ENCODE results near the gene SRBD1. TPM values are rescaled to one million over a fixed set of nuclear protein-coding genes. Genes with fewer than 3 reads are reported as not detected.

SRBD1 gene
- polyA plus RNA-seq, 1 experiment, result 2.7 TPM

GRCh38 chr2:45370369-45370768 lies 240.7 kb downstream of the SRBD1 start:
- Histone ChIP-seq H3K4me3 (ENCODE audit: low read depth, low read length) (no peak overlapping the region), H3K27me3 (ENCODE audit: control insufficient read depth, insufficient read depth, low read length) (no peaks in the 10 kb centered on the region), H3K36me3 (ENCODE audit: control insufficient read depth, insufficient read depth, low read length) (no peaks in the 10 kb centered on the region)
- DNase-seq (ENCODE audit: low read depth), result no peak
- TF ChIP-seq CTCF (IDR thresholded peaks at IDR 0.05; ENCODE audit: insufficient read depth, low read depth, low read length), result no peak
- POLR2A ChIA-PET, result interaction anchor here (0.6 kb wide), 1 partner anchor 136 kb away, joined by 3 read pairs; no protein-coding TSS in a partner anchor
- CTCF ChIA-PET, result interaction anchor here (0.9 kb wide), 1 partner anchor 389 kb away, joined by 3 read pairs; no protein-coding TSS in a partner anchor

- H3K36me3 ChIP-seq (ENCODE audit: control insufficient read depth, insufficient read depth, low read length), result no peaks in the 10 kb centered on the region
- H3K4me3 ChIP-seq (ENCODE audit: low read depth, low read length), result no peak overlapping the region
- H3K27me3 ChIP-seq (ENCODE audit: control insufficient read depth, insufficient read depth, low read length), result no peaks in the 10 kb centered on the region
- POLR2A ChIA-PET, result no interaction called here
- CTCF ChIA-PET, result no interaction called here
- no peak for DNase-seq (ENCODE audit: low read depth)
- TF ChIP-seq CTCF (IDR thresholded peaks at IDR 0.05; ENCODE audit: insufficient read depth, low read depth, low read length), result no peak
These were observed 242.3 kb downstream of the SRBD1 start for GRCh38 chr2:45368792-45369191.

- no peaks in the 10 kb centered on the region for H3K36me3 ChIP-seq (ENCODE audit: control insufficient read depth, insufficient read depth, low read length)
- POLR2A ChIA-PET, result no interaction called here
- H3K27me3 ChIP-seq (ENCODE audit: control insufficient read depth, insufficient read depth, low read length), result no peaks in the 10 kb centered on the region
- no peak overlapping the region for H3K4me3 ChIP-seq (ENCODE audit: low read depth, low read length)
- TF ChIP-seq CTCF (IDR thresholded peaks at IDR 0.05; ENCODE audit: insufficient read depth, low read depth, low read length), result no peak
- DNase-seq (ENCODE audit: low read depth), result no peak
- CTCF ChIA-PET, result no interaction called here
These were observed 249.4 kb downstream of the SRBD1 start for GRCh38 chr2:45361666-45362065.

- DNase-seq (ENCODE audit: low read depth), result no peak
- Histone ChIP-seq H3K4me3 (ENCODE audit: low read depth, low read length) (no peak overlapping the region), H3K36me3 (ENCODE audit: control insufficient read depth, insufficient read depth, low read length) (no peaks in the 10 kb centered on the region), H3K27me3 (ENCODE audit: control insufficient read depth, insufficient read depth, low read length) (no peaks in the 10 kb centered on the region)
- no peak for TF ChIP-seq CTCF (IDR thresholded peaks at IDR 0.05; ENCODE audit: insufficient read depth, low read depth, low read length)
- ChIA-PET CTCF (interaction anchor here (1.1 kb wide), 1 partner anchor 270 kb away, joined by 3 read pairs; no protein-coding TSS in a partner anchor), POLR2A (no interaction called here)
These were observed 256.3 kb downstream of the SRBD1 start for GRCh38 chr2:45354776-45355175.

GRCh38 chr2:45353879-45354278 lies 257.2 kb downstream of the SRBD1 start:
- no peak for TF ChIP-seq CTCF (IDR thresholded peaks at IDR 0.05; ENCODE audit: insufficient read depth, low read depth, low read length)
- H3K4me3 ChIP-seq (ENCODE audit: low read depth, low read length), result no peak overlapping the region
- DNase-seq (ENCODE audit: low read depth), result peak; percentile 96
- ChIA-PET CTCF (interaction anchor here (0.6 to 1.1 kb wide), 2 partner anchors 269 to 608 kb away, joined by 3 read pairs; no protein-coding TSS in a partner anchor), POLR2A (no interaction called here)
- H3K36me3 ChIP-seq (ENCODE audit: control insufficient read depth, insufficient read depth, low read length), result no peaks in the 10 kb centered on the region
- H3K27me3 ChIP-seq (ENCODE audit: control insufficient read depth, insufficient read depth, low read length), result no peaks in the 10 kb centered on the region

Measured in BJ (cell line).